ENCODE results near the gene WWC1.

DNA sequence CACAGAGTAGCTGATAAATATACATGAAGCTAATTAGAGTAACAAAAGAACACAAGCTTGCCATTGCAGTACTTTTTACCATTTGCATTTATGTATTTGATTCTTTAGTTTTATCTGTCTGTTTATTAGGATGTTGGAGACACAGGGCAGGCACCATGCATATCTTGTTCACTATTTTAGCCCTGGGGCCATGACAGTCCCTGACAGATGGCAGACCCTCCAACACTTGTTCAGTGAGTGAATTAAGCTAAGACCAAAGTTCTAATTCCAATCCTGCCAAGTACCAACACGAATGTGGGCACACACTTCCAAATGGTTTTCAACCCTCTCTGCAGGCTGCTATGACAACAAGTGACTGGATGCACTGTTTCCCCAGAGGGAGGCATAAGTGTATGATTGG is 182.9 kb downstream of the WWC1 start:
- no peak for TF ChIP-seq POU2F2 (IDR thresholded peaks at IDR 0.05; ENCODE audit: low read depth, low read length)
- TF ChIP-seq POLR2AphosphoS5 (IDR thresholded peaks at IDR 0.05; ENCODE audit: low read depth, low read length), result no peak
- TF ChIP-seq POLR2A (IDR thresholded peaks at IDR 0.05; ENCODE audit: low read depth, low read length), result no peak

Measured in GM12891 (cell line).